ENCODE results near the gene FXN. TPM values are rescaled to one million over a fixed set of nuclear protein-coding genes. Genes with fewer than 3 reads are reported as not detected.
"Not testable (repeated sequence)": the region's sequence is repeated elsewhere in the genome, so short reads cannot be mapped to it uniquely, and the experiment has no call there.

Gene FXN
- polyA plus RNA-seq, 1 of the 3 experiments (the other 2 are of a cell fraction): 15.7 TPM

DNA sequence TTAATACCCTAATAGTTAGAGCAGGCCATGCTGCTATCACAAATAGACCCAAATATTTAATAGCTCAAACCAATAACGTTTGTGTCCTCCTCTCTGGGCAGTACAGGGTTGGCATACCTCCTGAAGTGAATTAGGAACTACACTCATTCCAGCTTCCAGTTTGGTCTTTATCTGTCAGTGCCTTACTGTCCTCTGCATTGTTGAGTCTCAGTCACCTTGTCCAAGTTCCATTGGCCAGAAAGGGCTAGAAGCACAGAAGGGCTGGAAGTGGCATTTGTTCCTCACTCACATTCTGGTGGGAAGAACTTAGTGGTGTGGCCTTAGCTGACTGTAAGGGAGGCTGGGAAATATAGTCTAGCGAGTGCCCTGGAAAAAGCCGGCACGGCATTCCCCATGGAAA lies 11.2 kb downstream of the FXN start (continued):
- no peak for TF ChIP-seq FOXJ3 (CRISPR knock-in tag; IDR thresholded peaks at IDR 0.05)
- TF ChIP-seq NRF1 (IDR thresholded peaks at IDR 0.05; ENCODE audit: low read depth, low read length): no peak

GRCh38 chr9:69047371-69047770 lies 11.8 kb downstream of the FXN start:
- H3K4me1 ChIP-seq (ENCODE audit: control insufficient read depth in 1 of 2, insufficient read depth in 2 of 2, low read depth in 1 of 2, low read length in 1 of 2): peaks cover 7 to 9% of the 10 kb centered on the region in 2 experiments; a peak in 2 of 4 replicates
- no peaks in the 10 kb centered on the region for H3K79me2 ChIP-seq (ENCODE audit: insufficient read depth)
- H3K4me2 ChIP-seq: no peak overlapping the region
- DNase-seq: no peak
- H2AFZ ChIP-seq (ENCODE audit: low read depth): no peak overlapping the region
- H3K27ac ChIP-seq (ENCODE audit: low read depth in 2 of 2, low read length in 1 of 2): no peak overlapping the region
- ChIA-PET POLR2A (no interaction called here), CTCF (interaction anchor here (1.1 to 3.3 kb wide), 4 partner anchors 12 to 176 kb away, joined by 3 to 16 read pairs (median 10); partner anchors contain the start of gene FXN)
- H4K20me1 ChIP-seq (ENCODE audit: insufficient read depth): no peaks in the 10 kb centered on the region
- no peaks in the 10 kb centered on the region for H3K9me3 ChIP-seq
- no peak overlapping the region for H3K4me3 ChIP-seq (ENCODE audit: low read depth in 2 of 2, low read length in 1 of 2)
- 79% methylated on average over 4 of the region's 4 CpGs for whole genome bisulfite sequencing (ENCODE audit: low lambda C conversion rate)
- H3K9ac ChIP-seq: no peak overlapping the region
- H3K36me3 ChIP-seq (replicated peaks in 1 of 2; ENCODE audit: control insufficient read depth in 1 of 2, insufficient read depth in 2 of 2, low read length in 1 of 2): peaks cover 3 to 7% of the 10 kb centered on the region in 2 experiments
- no peaks in the 10 kb centered on the region for H3K27me3 ChIP-seq (ENCODE audit: insufficient read depth)
- no peaks in the 10 kb centered on the region for H3K9me2 ChIP-seq
- no peaks in the 10 kb centered on the region for H3F3A ChIP-seq (replicated peaks; ENCODE audit: insufficient read depth)
- no peak for TF ChIP-seq RFX5 (IDR thresholded peaks at IDR 0.05; ENCODE audit: low read length)
- TF ChIP-seq RXRA (IDR thresholded peaks at IDR 0.05; ENCODE audit: borderline replicate concordance, low read depth): no peak
- TF ChIP-seq TCF12 (IDR thresholded peaks at IDR 0.05): no peak
- TF ChIP-seq, protein P1, sequence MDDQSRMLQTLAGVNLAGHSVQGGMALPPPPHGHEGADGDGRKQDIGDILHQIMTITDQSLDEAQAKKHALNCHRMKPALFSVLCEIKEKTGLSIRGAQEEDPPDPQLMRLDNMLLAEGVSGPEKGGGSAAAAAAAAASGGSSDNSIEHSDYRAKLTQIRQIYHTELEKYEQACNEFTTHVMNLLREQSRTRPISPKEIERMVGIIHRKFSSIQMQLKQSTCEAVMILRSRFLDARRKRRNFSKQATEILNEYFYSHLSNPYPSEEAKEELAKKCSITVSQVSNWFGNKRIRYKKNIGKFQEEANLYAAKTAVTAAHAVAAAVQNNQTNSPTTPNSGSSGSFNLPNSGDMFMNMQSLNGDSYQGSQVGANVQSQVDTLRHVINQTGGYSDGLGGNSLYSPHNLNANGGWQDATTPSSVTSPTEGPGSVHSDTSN (IDR thresholded peaks at IDR 0.05): no peak
- TF ChIP-seq EZH2phosphoT487 (IDR thresholded peaks at IDR 0.05; ENCODE audit: borderline replicate concordance, low read depth): no peak
- TF ChIP-seq USF1 (IDR thresholded peaks at IDR 0.05; ENCODE audit: borderline replicate concordance, low read depth): no peak
- no peak for TF ChIP-seq CHD2 (IDR thresholded peaks at IDR 0.05; ENCODE audit: low read length, partially characterized antibody)

- no peak overlapping the region for H2AFZ ChIP-seq (ENCODE audit: low read depth)
- no peaks in the 10 kb centered on the region for H3K27me3 ChIP-seq (ENCODE audit: insufficient read depth)
- no peaks in the 10 kb centered on the region for H4K20me1 ChIP-seq (ENCODE audit: insufficient read depth)
- TF ChIP-seq, protein P2, sequence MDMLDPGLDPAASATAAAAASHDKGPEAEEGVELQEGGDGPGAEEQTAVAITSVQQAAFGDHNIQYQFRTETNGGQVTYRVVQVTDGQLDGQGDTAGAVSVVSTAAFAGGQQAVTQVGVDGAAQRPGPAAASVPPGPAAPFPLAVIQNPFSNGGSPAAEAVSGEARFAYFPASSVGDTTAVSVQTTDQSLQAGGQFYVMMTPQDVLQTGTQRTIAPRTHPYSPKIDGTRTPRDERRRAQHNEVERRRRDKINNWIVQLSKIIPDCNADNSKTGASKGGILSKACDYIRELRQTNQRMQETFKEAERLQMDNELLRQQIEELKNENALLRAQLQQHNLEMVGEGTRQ (IDR thresholded peaks at IDR 0.05; ENCODE audit: borderline replicate concordance, low read depth, low read length): no peak
- TF ChIP-seq FOXM1 (IDR thresholded peaks at IDR 0.05; ENCODE audit: low read depth): no peak
- no peak for TF ChIP-seq MEF2A (IDR thresholded peaks at IDR 0.05; ENCODE audit: borderline replicate concordance, low read depth)
- TF ChIP-seq IRF3 (IDR thresholded peaks at IDR 0.05; ENCODE audit: low read depth, low read length): no peak
- no peak for TF ChIP-seq TAF1 (IDR thresholded peaks at IDR 0.05; ENCODE audit: borderline replicate concordance, low read depth, low read length)
- no peak for TF ChIP-seq CHD2 (IDR thresholded peaks at IDR 0.05; ENCODE audit: low read length, partially characterized antibody)
- no peak for TF ChIP-seq NRF1 (IDR thresholded peaks at IDR 0.05; ENCODE audit: low read depth, low read length)
- no peak for TF ChIP-seq ELF1 (IDR thresholded peaks at IDR 0.05)
- CTCF ChIA-PET: interaction anchor here (1.0 to 14.2 kb wide), 2 partner anchors 139 to 144 kb away, joined by 4 to 241 read pairs; no protein-coding TSS in a partner anchor
- H3K9me3 ChIP-seq: no peaks in the 10 kb centered on the region
- no peak overlapping the region for H3K4me3 ChIP-seq (ENCODE audit: low read depth in 2 of 2, low read length in 1 of 2)
- over 99% methylated on average over 6 of the region's 6 CpGs for WGBS (ENCODE audit: low lambda C conversion rate)
- no peak overlapping the region for H3K27ac ChIP-seq (ENCODE audit: low read depth in 2 of 2, low read length in 1 of 2)
- H3K36me3 ChIP-seq (replicated peaks in 1 of 2; ENCODE audit: control insufficient read depth in 1 of 2, insufficient read depth in 2 of 2, low read length in 1 of 2): peaks cover 3 to 7% of the 10 kb centered on the region in 2 experiments
- DNase-seq: no peak
- H3K9ac ChIP-seq: no peak overlapping the region
- peaks cover 7 to 9% of the 10 kb centered on the region in 2 experiments; a peak in 2 of 4 replicates for H3K4me1 ChIP-seq (ENCODE audit: control insufficient read depth in 1 of 2, insufficient read depth in 2 of 2, low read depth in 1 of 2, low read length in 1 of 2)
- H3K4me2 ChIP-seq: no peak overlapping the region
- no peaks in the 10 kb centered on the region for H3K79me2 ChIP-seq (ENCODE audit: insufficient read depth)
- POLR2A ChIA-PET: no interaction called here
- no peaks in the 10 kb centered on the region for H3K9me2 ChIP-seq
- no peaks in the 10 kb centered on the region for H3F3A ChIP-seq (replicated peaks; ENCODE audit: insufficient read depth)
Measured at GRCh38 chr9:69049094-69049493, 13.5 kb downstream of the FXN start.

GRCh38 chr9:69050936-69051335 lies 15.4 kb downstream of the FXN start:
- H3K27me3 ChIP-seq (ENCODE audit: insufficient read depth); H3K4me3 ChIP-seq (ENCODE audit: low read depth in 2 of 2, low read length in 1 of 2); H3K4me1 ChIP-seq (ENCODE audit: control insufficient read depth in 1 of 2, insufficient read depth in 2 of 2, low read depth in 1 of 2, low read length in 1 of 2); H3K36me3 ChIP-seq (replicated peaks in 1 of 2; ENCODE audit: control insufficient read depth in 1 of 2, insufficient read depth in 2 of 2, low read length in 1 of 2); H2AFZ ChIP-seq (ENCODE audit: low read depth); H3K27ac ChIP-seq (ENCODE audit: low read depth in 2 of 2, low read length in 1 of 2); H3K9me2 ChIP-seq; POLR2A ChIA-PET; H4K20me1 ChIP-seq (ENCODE audit: insufficient read depth); DNase-seq; H3K9ac ChIP-seq; H3K79me2 ChIP-seq (ENCODE audit: insufficient read depth); H3F3A ChIP-seq (replicated peaks; ENCODE audit: insufficient read depth); H3K9me3 ChIP-seq; H3K4me2 ChIP-seq: not testable (repeated sequence)
- CTCF ChIA-PET: interaction anchor here (14.2 kb wide), 1 partner anchor 142 kb away, joined by 241 read pairs; no protein-coding TSS in a partner anchor
- 95% methylated on average over 12 of the region's 12 CpGs for WGBS (ENCODE audit: low lambda C conversion rate)
